HG02852 (cell line): ENCODE results near the gene ASTN2.

ENCODE experiments used
- ATAC-seq: cut with Tn5 transposase; IDR thresholded peaks from one replicate; pipeline ENCODE4 v1.9.1; 2021; ENCODE audit warnings: mild to moderate bottlenecking, moderate library complexity; ENCODE audit not compliant: unreplicated experiment

ASTN2 gene

GRCh38 chr9:116647515-116647809 lies 767.4 kb downstream of the ASTN2 start:
- no peak for ATAC-seq

- no peak for ATAC-seq
Measured at GRCh38 chr9:116646661-116647514, 768.0 kb downstream of the ASTN2 start.

- no peak for ATAC-seq
Measured at GRCh38 chr9:116644091-116644688, 770.7 kb downstream of the ASTN2 start.

GRCh38 chr9:116643691-116644090 lies 771.2 kb downstream of the ASTN2 start:
- ATAC-seq, result no peak

GRCh38 chr9:116641292-116642059 lies 773.4 kb downstream of the ASTN2 start:
- no peak for ATAC-seq

GRCh38 chr9:116639251-116639741 lies 775.6 kb downstream of the ASTN2 start:
- no peak for ATAC-seq

- no peak for ATAC-seq
Measured at GRCh38 chr9:116635908-116636307, 778.9 kb downstream of the ASTN2 start.

GRCh38 chr9:116632990-116633838 lies 781.6 kb downstream of the ASTN2 start:
- ATAC-seq, result no peak

- no peak for ATAC-seq
Measured at GRCh38 chr9:116629634-116630033, 785.2 kb downstream of the ASTN2 start.

- no peak for ATAC-seq
Measured at GRCh38 chr9:116628716-116629115, 786.1 kb downstream of the ASTN2 start.

- ATAC-seq, result no peak
Measured at GRCh38 chr9:116627433-116627832, 787.4 kb downstream of the ASTN2 start.

- ATAC-seq, result no peak
Measured at GRCh38 chr9:116626762-116627161, 788.1 kb downstream of the ASTN2 start.

- no peak for ATAC-seq
Measured at GRCh38 chr9:116623715-116624114, 791.1 kb downstream of the ASTN2 start.

- no peak for ATAC-seq
Measured at GRCh38 chr9:116617389-116617788, 797.5 kb downstream of the ASTN2 start.

- no peak for ATAC-seq
Measured at GRCh38 chr9:116616304-116616914, 798.4 kb downstream of the ASTN2 start.

GRCh38 chr9:116608064-116608463 lies 806.8 kb downstream of the ASTN2 start:
- no peak for ATAC-seq

- no peak for ATAC-seq
Measured at GRCh38 chr9:116605904-116606341, 808.9 kb downstream of the ASTN2 start.

GRCh38 chr9:116605060-116605459 lies 809.8 kb downstream of the ASTN2 start:
- no peak for ATAC-seq

GRCh38 chr9:116604251-116604650 lies 810.6 kb downstream of the ASTN2 start:
- ATAC-seq, result no peak

- no peak for ATAC-seq
Measured at GRCh38 chr9:116599342-116599884, 815.4 kb downstream of the ASTN2 start.
